Breast epithelium (tissue), 3 donors: Measurements from ENCODE around the gene CRACDL.

Experiments
- POLR2A ChIP-seq: fragments of 450-650 bp; IDR thresholded peaks from one replicate; pipeline ENCODE4 v1.6.1; 2016; ENCODE audit warnings: antibody characterized with exemption, mild to moderate bottlenecking, moderate library complexity
- POLR2AphosphoS5 ChIP-seq, 3 donors: sonication (generic); formaldehyde crosslinking; IDR thresholded peaks; one replicate each; pipeline ENCODE4 v1.6.1; 2017; ENCODE audit warnings: antibody characterized with exemption in 3 of 3
- TF ChIP-seq, protein P1 (sequence below), 3 donors: fragments of 450-650 bp; IDR thresholded peaks; one replicate each; pipeline ENCODE4 v1.5.1; 2016 to 2017; ENCODE audit warnings: antibody characterized with exemption in 3 of 3, mild to moderate bottlenecking in 3 of 3, moderate library complexity in 3 of 3

DNA sequence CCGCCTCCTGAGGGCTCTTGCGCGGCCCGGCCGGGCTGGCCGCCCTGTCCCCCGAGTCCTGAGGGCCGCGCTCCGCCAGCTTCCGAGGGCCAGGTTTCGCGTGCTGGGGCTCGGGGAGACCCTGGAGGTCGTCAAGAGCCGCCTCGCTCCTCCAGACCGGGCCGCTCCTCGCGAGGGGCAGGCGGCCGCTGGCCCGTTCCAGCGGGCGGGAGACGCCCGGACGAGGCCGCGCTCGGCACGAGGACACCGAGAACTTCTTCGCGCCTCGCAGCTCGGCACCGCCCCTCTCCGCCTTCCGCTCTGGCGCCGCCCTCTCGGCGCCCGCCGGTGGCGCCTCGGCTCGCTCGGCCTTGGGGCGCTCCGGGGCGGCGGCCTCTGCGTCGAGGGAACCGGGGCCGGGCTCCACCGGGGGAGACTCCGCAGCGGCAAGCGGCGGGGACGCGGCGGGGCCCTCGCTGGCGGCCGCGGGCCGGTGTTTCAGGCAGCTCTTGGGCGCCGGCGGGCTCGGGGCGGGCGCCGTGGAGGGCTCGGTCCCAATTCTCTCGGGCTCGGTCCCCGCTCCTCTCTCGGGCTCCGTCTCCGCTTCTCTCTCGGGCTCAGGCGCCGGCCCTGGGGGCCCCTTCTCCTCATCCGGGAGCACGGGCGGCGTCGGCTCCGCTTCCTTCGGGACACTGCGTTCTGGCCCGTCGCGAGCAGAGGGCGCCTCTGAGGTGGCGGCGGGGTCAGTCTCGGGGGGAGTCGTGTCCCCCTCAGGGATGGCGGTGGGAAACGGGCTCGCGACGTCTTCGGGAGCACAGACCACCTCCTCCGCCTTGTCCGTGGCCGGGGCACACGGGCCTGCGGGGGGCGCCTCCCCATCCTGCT, 113.5 kb downstream of the CRACDL start:
- TF ChIP-seq, protein P1, sequence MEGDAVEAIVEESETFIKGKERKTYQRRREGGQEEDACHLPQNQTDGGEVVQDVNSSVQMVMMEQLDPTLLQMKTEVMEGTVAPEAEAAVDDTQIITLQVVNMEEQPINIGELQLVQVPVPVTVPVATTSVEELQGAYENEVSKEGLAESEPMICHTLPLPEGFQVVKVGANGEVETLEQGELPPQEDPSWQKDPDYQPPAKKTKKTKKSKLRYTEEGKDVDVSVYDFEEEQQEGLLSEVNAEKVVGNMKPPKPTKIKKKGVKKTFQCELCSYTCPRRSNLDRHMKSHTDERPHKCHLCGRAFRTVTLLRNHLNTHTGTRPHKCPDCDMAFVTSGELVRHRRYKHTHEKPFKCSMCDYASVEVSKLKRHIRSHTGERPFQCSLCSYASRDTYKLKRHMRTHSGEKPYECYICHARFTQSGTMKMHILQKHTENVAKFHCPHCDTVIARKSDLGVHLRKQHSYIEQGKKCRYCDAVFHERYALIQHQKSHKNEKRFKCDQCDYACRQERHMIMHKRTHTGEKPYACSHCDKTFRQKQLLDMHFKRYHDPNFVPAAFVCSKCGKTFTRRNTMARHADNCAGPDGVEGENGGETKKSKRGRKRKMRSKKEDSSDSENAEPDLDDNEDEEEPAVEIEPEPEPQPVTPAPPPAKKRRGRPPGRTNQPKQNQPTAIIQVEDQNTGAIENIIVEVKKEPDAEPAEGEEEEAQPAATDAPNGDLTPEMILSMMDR (IDR thresholded peaks at IDR 0.05): peak; percentile 16 to 20 (median 17)
- TF ChIP-seq POLR2AphosphoS5 (IDR thresholded peaks at IDR 0.05) (no peak), POLR2A (no peak)
